Measurements from ENCODE around the gene PGLYRP4.
A peak's percentile ranks its signal among the peaks of the same experiment; 100 is the strongest.

The PGLYRP4 gene

DNA sequence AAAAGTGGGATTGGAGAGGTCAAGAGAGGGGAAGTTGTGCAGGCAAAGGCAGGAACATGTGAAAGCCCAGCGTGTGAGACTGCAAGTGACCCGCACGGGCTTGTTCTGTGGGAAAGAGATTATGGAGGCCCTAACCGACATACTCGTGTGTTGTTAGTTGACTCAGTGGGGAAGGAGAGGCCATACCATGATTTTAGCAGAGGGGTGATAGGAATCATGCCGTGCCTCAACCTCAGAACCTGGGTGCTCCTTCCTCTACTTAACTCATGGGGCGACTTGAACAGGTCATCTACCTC lies 55.2 kb downstream of the PGLYRP4 start:
- no peak for DNase-seq (ENCODE audit: extremely low read depth in 1 of 2, low read depth in 1 of 2)

DNA sequence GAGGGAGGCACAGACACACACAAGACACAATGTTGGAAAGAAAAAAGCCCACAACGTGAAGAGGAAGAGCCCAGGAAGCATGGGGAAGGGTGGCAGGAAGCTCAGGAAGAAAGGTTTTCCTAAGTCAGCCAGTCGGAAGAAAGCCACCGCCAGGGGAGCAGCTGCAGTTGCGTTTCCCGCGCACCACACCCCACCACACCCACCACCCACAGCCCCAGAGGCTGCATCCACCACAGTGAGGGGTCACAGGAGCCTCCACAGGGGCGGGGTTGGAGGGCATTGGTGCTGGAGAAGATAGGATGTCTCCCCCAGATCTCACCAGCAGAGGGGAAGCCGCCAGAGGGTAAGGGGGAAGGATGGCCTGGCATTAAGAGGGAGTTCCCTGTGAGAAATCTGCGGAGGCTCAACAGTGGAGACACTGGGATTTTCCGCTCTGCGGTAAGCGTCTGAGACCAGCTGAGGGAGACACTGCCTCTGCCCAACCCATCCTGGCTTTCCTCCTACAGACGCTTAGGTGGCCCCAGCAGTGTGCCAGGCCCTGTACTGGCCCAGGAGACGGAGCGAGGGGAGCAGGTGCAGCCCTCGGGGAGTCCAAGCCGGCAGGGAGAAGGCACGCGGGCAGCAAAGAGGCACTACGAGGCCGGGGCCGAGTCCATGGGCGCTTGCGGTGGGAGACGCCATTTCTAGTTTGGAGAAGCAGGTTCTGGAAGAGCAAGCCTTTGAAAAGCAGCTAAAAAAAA lies 55.7 kb downstream of the PGLYRP4 start:
- no peak for DNase-seq (ENCODE audit: extremely low read depth in 1 of 2, low read depth in 1 of 2)

DNA sequence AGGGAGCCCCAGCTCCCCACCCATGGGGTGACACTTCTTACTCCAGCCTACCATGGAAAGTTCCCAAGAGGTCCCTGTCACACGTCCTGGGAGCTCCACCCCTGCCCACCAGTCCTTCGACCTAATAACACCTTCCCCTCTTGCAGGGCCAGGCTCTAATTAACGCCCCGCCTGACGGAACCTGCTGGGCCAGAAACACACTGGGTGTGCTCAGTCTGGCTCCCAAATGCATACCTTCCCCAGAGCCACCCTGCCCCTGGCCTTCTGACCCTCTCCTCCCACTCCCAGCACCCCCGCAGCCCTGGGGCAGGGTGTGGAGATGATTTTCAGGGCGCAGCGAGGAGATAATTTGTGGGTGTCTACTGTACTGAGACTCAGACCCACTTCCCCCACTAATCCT lies 56.5 kb downstream of the PGLYRP4 start:
- no peak for DNase-seq (ENCODE audit: extremely low read depth in 1 of 2, low read depth in 1 of 2)

DNA sequence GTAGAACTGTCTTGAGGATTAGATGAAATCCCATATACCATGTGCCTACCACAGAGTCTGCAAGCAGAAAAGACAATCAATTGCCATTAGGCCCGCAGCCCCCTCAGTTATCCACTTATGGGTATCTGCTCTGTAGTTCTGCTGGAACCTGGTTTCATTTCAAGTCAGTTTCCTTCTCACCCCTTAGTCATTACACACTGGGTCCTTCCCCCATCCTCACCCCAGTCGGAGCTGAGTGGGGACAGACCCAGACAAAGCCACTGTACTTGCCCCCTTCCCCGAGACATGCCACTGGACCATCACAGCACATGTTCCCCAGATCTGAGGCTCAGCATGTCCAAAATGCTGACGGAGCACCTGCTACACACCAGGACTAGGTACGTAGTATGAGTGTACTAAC lies 57.1 kb downstream of the PGLYRP4 start:
- DNase-seq (ENCODE audit: extremely low read depth in 1 of 2, low read depth in 1 of 2): no peak

DNA sequence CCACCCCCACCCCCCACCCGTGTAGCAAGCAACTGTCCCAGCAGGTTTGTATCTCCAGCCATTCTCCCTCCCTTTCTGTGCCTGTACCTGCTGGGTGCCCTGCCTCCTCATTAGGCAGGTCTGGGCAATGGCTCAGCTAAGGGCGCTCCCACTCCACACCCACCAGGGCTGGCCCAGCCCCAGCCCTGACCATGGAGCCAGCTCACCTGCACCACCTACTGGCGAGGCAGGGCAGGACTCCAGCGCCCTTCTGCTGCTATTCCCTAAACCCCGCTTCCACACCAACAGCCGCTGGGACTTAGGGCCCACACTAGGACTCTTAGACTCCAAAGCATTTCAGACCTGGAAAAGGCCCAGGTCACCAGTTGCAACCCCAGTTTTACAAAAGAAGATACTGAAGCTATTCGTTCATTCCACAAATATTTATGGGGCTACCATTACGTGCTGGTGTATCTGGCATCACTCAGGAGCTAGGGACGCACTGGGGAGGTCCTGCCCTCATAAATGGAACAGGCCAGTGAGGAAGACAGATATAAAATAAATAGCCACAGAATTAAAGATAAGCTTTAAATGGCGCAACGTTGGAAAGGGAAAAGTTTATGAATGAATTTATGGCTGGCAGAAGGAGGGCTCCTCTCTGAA lies 59.9 kb downstream of the PGLYRP4 start:
- peak in 1 of 2 donors; percentile 5 for DNase-seq (ENCODE audit: extremely low read depth in 1 of 2, low read depth in 1 of 2)
